ENCODE measurements around the gene GPR26.

The GPR26 gene

GRCh38 chr10:123642697-123643096 lies 23.5 kb upstream of the GPR26 start:
- H3K27ac ChIP-seq (ENCODE audit: low read length), result no peak overlapping the region
- no peak overlapping the region for H3K4me2 ChIP-seq (ENCODE audit: insufficient read depth, low read length)
- H2AFZ ChIP-seq (ENCODE audit: low read depth, low read length), result no peak overlapping the region
- H3K4me3 ChIP-seq (ENCODE audit: low read depth in 1 of 2, low read length in 2 of 2), result no peak overlapping the region
- no peaks in the 10 kb centered on the region; the same call in 1 of the 2 replicates for H4K20me1 ChIP-seq (ENCODE audit: insufficient read depth, low read length)
- DNase-seq (no peak), ATAC-seq (ENCODE audit: insufficient read depth, low read depth) (no peak)
- H3K9ac ChIP-seq (ENCODE audit: low read depth, low read length), result no peak overlapping the region
- H3K79me2 ChIP-seq (ENCODE audit: insufficient read depth, low read length), result no peaks in the 10 kb centered on the region
- peaks cover 15% of the 10 kb centered on the region for H3K27me3 ChIP-seq (ENCODE audit: insufficient read depth, low read length, poor library complexity)
- H3K4me1 ChIP-seq (ENCODE audit: insufficient read depth, low read length), result no peaks in the 10 kb centered on the region
- TF ChIP-seq CTCF (IDR thresholded peaks at IDR 0.05; ENCODE audit: borderline replicate concordance, extremely low read depth, low read length, poor library complexity, severe bottlenecking) (peak; percentile 13), EZH2 (IDR thresholded peaks at IDR 0.05; ENCODE audit: borderline replicate concordance, low read depth, low read length, severe bottlenecking) (no peak)
- no peaks in the 10 kb centered on the region for H3K9me3 ChIP-seq (ENCODE audit: insufficient read depth, low read length, severe bottlenecking)
- H3K36me3 ChIP-seq (ENCODE audit: insufficient read depth, low read length), result no peaks in the 10 kb centered on the region

- H3K4me1 ChIP-seq (ENCODE audit: insufficient read depth, low read length), result no peaks in the 10 kb centered on the region
- no peaks in the 10 kb centered on the region for H3K9me3 ChIP-seq (ENCODE audit: insufficient read depth, low read length, severe bottlenecking)
- no peak for DNase-seq
- H3K27ac ChIP-seq (ENCODE audit: low read length), result no peak overlapping the region
- H3K79me2 ChIP-seq (ENCODE audit: insufficient read depth, low read length), result no peaks in the 10 kb centered on the region
- ATAC-seq (ENCODE audit: insufficient read depth, low read depth), result no peak
- no peak for TF ChIP-seq CTCF (IDR thresholded peaks at IDR 0.05; ENCODE audit: borderline replicate concordance, extremely low read depth, low read length, poor library complexity, severe bottlenecking)
- no peak for TF ChIP-seq EZH2 (IDR thresholded peaks at IDR 0.05; ENCODE audit: borderline replicate concordance, low read depth, low read length, severe bottlenecking)
- no peak overlapping the region for H3K4me2 ChIP-seq (ENCODE audit: insufficient read depth, low read length)
- no peak overlapping the region for H2AFZ ChIP-seq (ENCODE audit: low read depth, low read length)
- H3K27me3 ChIP-seq (ENCODE audit: insufficient read depth, low read length, poor library complexity), result peaks cover 15% of the 10 kb centered on the region
- no peaks in the 10 kb centered on the region; the same call in 1 of the 2 replicates for H4K20me1 ChIP-seq (ENCODE audit: insufficient read depth, low read length)
- no peak overlapping the region for H3K4me3 ChIP-seq (ENCODE audit: low read depth in 1 of 2, low read length in 2 of 2)
- H3K36me3 ChIP-seq (ENCODE audit: insufficient read depth, low read length), result no peaks in the 10 kb centered on the region
- H3K9ac ChIP-seq (ENCODE audit: low read depth, low read length), result no peak overlapping the region
Observed at GRCh38 chr10:123643315-123643714, 22.8 kb upstream of the GPR26 start.

- no peak overlapping the region for H2AFZ ChIP-seq (ENCODE audit: low read depth, low read length)
- no peak overlapping the region for H3K27ac ChIP-seq (ENCODE audit: low read length)
- no peaks in the 10 kb centered on the region for H3K9me3 ChIP-seq (ENCODE audit: insufficient read depth, low read length, severe bottlenecking)
- no peaks in the 10 kb centered on the region; the same call in 1 of the 2 replicates for H4K20me1 ChIP-seq (ENCODE audit: insufficient read depth, low read length)
- H3K27me3 ChIP-seq (ENCODE audit: insufficient read depth, low read length, poor library complexity), result peaks cover 8% of the 10 kb centered on the region
- ATAC-seq (ENCODE audit: insufficient read depth, low read depth), result no peak
- H3K4me3 ChIP-seq (ENCODE audit: low read depth in 1 of 2, low read length in 2 of 2), result no peak overlapping the region
- no peak overlapping the region for H3K4me2 ChIP-seq (ENCODE audit: insufficient read depth, low read length)
- TF ChIP-seq EZH2 (IDR thresholded peaks at IDR 0.05; ENCODE audit: borderline replicate concordance, low read depth, low read length, severe bottlenecking), result no peak
- no peak for TF ChIP-seq CTCF (IDR thresholded peaks at IDR 0.05; ENCODE audit: borderline replicate concordance, extremely low read depth, low read length, poor library complexity, severe bottlenecking)
- no peaks in the 10 kb centered on the region for H3K4me1 ChIP-seq (ENCODE audit: insufficient read depth, low read length)
- no peaks in the 10 kb centered on the region for H3K79me2 ChIP-seq (ENCODE audit: insufficient read depth, low read length)
- no peak for DNase-seq
- no peak overlapping the region for H3K9ac ChIP-seq (ENCODE audit: low read depth, low read length)
- H3K36me3 ChIP-seq (ENCODE audit: insufficient read depth, low read length), result no peaks in the 10 kb centered on the region
Observed at GRCh38 chr10:123645016-123645415, 21.1 kb upstream of the GPR26 start.

- ATAC-seq (ENCODE audit: insufficient read depth, low read depth), result no peak
Observed at GRCh38 chr10:123645615-123646014, 20.5 kb upstream of the GPR26 start.

More at GRCh38 chr10:123645615-123646014, 20.5 kb upstream of the GPR26 start:
- H3K79me2 ChIP-seq (ENCODE audit: insufficient read depth, low read length), result no peaks in the 10 kb centered on the region
- H3K4me1 ChIP-seq (ENCODE audit: insufficient read depth, low read length), result no peaks in the 10 kb centered on the region
- no peak overlapping the region for H3K27ac ChIP-seq (ENCODE audit: low read length)
- no peak overlapping the region for H2AFZ ChIP-seq (ENCODE audit: low read depth, low read length)
- H3K36me3 ChIP-seq (ENCODE audit: insufficient read depth, low read length), result no peaks in the 10 kb centered on the region
- H3K27me3 ChIP-seq (ENCODE audit: insufficient read depth, low read length, poor library complexity), result peaks cover 5% of the 10 kb centered on the region
- no peak for DNase-seq
- H3K4me2 ChIP-seq (ENCODE audit: insufficient read depth, low read length), result no peak overlapping the region
- no peaks in the 10 kb centered on the region; the same call in 1 of the 2 replicates for H4K20me1 ChIP-seq (ENCODE audit: insufficient read depth, low read length)
- no peaks in the 10 kb centered on the region for H3K9me3 ChIP-seq (ENCODE audit: insufficient read depth, low read length, severe bottlenecking)
- H3K9ac ChIP-seq (ENCODE audit: low read depth, low read length), result no peak overlapping the region
- no peak for TF ChIP-seq EZH2 (IDR thresholded peaks at IDR 0.05; ENCODE audit: borderline replicate concordance, low read depth, low read length, severe bottlenecking)
- no peak for TF ChIP-seq CTCF (IDR thresholded peaks at IDR 0.05; ENCODE audit: borderline replicate concordance, extremely low read depth, low read length, poor library complexity, severe bottlenecking)
- no peak overlapping the region for H3K4me3 ChIP-seq (ENCODE audit: low read depth in 1 of 2, low read length in 2 of 2)
